ENCODE measurements around the gene CCDC80.

DNA sequence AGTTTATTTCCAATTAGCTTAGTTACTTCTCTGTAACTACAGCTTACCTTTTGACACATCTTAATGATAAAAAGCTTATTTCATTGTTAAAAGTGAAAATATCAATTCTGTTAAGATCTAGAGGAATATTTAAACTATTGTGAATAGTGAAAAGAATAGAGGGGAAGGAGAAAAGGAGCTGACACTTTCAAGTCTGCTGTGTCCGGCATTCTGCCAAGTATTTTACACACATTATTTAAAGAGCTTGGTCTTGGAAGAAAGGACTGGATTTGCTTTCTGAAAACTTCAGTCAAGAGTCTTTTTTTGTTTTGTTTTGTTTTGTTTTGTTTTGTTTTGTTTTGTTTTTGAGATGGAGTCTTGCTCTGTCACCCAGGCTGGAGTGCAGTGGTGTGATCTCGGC lies 34.8 kb downstream of the CCDC80 start:
- TF ChIP-seq, protein P1, sequence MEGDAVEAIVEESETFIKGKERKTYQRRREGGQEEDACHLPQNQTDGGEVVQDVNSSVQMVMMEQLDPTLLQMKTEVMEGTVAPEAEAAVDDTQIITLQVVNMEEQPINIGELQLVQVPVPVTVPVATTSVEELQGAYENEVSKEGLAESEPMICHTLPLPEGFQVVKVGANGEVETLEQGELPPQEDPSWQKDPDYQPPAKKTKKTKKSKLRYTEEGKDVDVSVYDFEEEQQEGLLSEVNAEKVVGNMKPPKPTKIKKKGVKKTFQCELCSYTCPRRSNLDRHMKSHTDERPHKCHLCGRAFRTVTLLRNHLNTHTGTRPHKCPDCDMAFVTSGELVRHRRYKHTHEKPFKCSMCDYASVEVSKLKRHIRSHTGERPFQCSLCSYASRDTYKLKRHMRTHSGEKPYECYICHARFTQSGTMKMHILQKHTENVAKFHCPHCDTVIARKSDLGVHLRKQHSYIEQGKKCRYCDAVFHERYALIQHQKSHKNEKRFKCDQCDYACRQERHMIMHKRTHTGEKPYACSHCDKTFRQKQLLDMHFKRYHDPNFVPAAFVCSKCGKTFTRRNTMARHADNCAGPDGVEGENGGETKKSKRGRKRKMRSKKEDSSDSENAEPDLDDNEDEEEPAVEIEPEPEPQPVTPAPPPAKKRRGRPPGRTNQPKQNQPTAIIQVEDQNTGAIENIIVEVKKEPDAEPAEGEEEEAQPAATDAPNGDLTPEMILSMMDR (tag by site-specific recombination; IDR thresholded peaks at IDR 0.05), result no peak
- TF ChIP-seq, protein P2, sequence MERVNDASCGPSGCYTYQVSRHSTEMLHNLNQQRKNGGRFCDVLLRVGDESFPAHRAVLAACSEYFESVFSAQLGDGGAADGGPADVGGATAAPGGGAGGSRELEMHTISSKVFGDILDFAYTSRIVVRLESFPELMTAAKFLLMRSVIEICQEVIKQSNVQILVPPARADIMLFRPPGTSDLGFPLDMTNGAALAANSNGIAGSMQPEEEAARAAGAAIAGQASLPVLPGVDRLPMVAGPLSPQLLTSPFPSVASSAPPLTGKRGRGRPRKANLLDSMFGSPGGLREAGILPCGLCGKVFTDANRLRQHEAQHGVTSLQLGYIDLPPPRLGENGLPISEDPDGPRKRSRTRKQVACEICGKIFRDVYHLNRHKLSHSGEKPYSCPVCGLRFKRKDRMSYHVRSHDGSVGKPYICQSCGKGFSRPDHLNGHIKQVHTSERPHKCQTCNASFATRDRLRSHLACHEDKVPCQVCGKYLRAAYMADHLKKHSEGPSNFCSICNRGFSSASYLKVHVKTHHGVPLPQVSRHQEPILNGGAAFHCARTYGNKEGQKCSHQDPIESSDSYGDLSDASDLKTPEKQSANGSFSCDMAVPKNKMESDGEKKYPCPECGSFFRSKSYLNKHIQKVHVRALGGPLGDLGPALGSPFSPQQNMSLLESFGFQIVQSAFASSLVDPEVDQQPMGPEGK (tag by site-specific recombination; IDR thresholded peaks at IDR 0.05), result no peak
- TF ChIP-seq ZNF488 (tag by site-specific recombination; IDR thresholded peaks at IDR 0.05), result no peak
- TF ChIP-seq ZNF174 (tag by site-specific recombination; IDR thresholded peaks at IDR 0.05), result no peak
- TF ChIP-seq SP2 (tag by site-specific recombination; IDR thresholded peaks at IDR 0.05), result no peak
- TF ChIP-seq, protein P3, sequence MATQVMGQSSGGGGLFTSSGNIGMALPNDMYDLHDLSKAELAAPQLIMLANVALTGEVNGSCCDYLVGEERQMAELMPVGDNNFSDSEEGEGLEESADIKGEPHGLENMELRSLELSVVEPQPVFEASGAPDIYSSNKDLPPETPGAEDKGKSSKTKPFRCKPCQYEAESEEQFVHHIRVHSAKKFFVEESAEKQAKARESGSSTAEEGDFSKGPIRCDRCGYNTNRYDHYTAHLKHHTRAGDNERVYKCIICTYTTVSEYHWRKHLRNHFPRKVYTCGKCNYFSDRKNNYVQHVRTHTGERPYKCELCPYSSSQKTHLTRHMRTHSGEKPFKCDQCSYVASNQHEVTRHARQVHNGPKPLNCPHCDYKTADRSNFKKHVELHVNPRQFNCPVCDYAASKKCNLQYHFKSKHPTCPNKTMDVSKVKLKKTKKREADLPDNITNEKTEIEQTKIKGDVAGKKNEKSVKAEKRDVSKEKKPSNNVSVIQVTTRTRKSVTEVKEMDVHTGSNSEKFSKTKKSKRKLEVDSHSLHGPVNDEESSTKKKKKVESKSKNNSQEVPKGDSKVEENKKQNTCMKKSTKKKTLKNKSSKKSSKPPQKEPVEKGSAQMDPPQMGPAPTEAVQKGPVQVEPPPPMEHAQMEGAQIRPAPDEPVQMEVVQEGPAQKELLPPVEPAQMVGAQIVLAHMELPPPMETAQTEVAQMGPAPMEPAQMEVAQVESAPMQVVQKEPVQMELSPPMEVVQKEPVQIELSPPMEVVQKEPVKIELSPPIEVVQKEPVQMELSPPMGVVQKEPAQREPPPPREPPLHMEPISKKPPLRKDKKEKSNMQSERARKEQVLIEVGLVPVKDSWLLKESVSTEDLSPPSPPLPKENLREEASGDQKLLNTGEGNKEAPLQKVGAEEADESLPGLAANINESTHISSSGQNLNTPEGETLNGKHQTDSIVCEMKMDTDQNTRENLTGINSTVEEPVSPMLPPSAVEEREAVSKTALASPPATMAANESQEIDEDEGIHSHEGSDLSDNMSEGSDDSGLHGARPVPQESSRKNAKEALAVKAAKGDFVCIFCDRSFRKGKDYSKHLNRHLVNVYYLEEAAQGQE (tag by site-specific recombination; IDR thresholded peaks at IDR 0.05), result no peak
- no peak for TF ChIP-seq ZNF23 (tag by site-specific recombination; IDR thresholded peaks at IDR 0.05; ENCODE audit: borderline replicate concordance)
